ENCODE measurements around the gene PRRG1. TPM values are rescaled to one million over a fixed set of nuclear protein-coding genes. Genes with fewer than 3 reads are reported as not detected.

Gene PRRG1
- polyA plus RNA-seq, 1 of the 3 experiments (the other 2 are of a cell fraction): 3.0 TPM

- no peak for TF ChIP-seq TAF1 (IDR thresholded peaks at IDR 0.05; ENCODE audit: borderline replicate concordance, low read depth, low read length)
- TF ChIP-seq POLR2AphosphoS5 (IDR thresholded peaks at IDR 0.05; ENCODE audit: low read depth, low read length): no peak
- no peak for TF ChIP-seq ELF1 (IDR thresholded peaks at IDR 0.05)
- no peak for TF ChIP-seq NFIC (IDR thresholded peaks at IDR 0.05; ENCODE audit: borderline replicate concordance)
- no peaks in the 10 kb centered on the region for H3K27me3 ChIP-seq (ENCODE audit: insufficient read depth)
- no peak overlapping the region for H3K4me3 ChIP-seq (ENCODE audit: low read depth in 2 of 2, low read length in 1 of 2)
- no peaks in the 10 kb centered on the region for H3K9me3 ChIP-seq
- H3K9me2 ChIP-seq: no peaks in the 10 kb centered on the region
- H3K4me1 ChIP-seq (ENCODE audit: control insufficient read depth in 1 of 2, insufficient read depth in 2 of 2, low read depth in 1 of 2, low read length in 1 of 2): no peaks in the 10 kb centered on the region
- ChIA-PET POLR2A (no interaction called here), CTCF (no interaction called here)
- H3K9ac ChIP-seq: no peak overlapping the region
- DNase-seq: no peak
- no peak overlapping the region for H3K27ac ChIP-seq (ENCODE audit: low read depth in 2 of 2, low read length in 1 of 2)
- no peaks in the 10 kb centered on the region for H3K36me3 ChIP-seq (replicated peaks in 1 of 2; ENCODE audit: control insufficient read depth in 1 of 2, insufficient read depth in 2 of 2, low read length in 1 of 2)
- H3K4me2 ChIP-seq: no peak overlapping the region
- H3F3A ChIP-seq (replicated peaks; ENCODE audit: insufficient read depth): no peaks in the 10 kb centered on the region
- H3K79me2 ChIP-seq (ENCODE audit: insufficient read depth): no peaks in the 10 kb centered on the region
- H4K20me1 ChIP-seq (ENCODE audit: insufficient read depth): no peaks in the 10 kb centered on the region
- H2AFZ ChIP-seq (ENCODE audit: low read depth): no peak overlapping the region
These were observed 34.6 kb upstream of the PRRG1 start for GRCh38 chrX:37314531-37314930.

GRCh38 chrX:37315511-37316248, 33.5 kb upstream of the PRRG1 start:
- H3K27ac ChIP-seq (ENCODE audit: low read depth in 2 of 2, low read length in 1 of 2): no peak overlapping the region
- CTCF ChIA-PET: no interaction called here

GRCh38 chrX:37320541-37321203, 28.5 kb upstream of the PRRG1 start:
- H3K9me2 ChIP-seq: no peaks in the 10 kb centered on the region
- no peak overlapping the region for H3K4me2 ChIP-seq
- CTCF ChIA-PET: interaction anchor here (1.2 kb wide), 1 partner anchor 9 kb away, joined by 3 read pairs; no protein-coding TSS in a partner anchor
- no peak overlapping the region for H3K27ac ChIP-seq (ENCODE audit: low read depth in 2 of 2, low read length in 1 of 2)
- 1% methylated on average over 4 of the region's 5 CpGs for WGBS (ENCODE audit: low lambda C conversion rate)
- no peaks in the 10 kb centered on the region for H4K20me1 ChIP-seq (ENCODE audit: insufficient read depth)
- no peaks in the 10 kb centered on the region for H3F3A ChIP-seq (replicated peaks; ENCODE audit: insufficient read depth)
- TF ChIP-seq GATA2 (CRISPR knock-in tag; IDR thresholded peaks at IDR 0.05) (no peak), FOSL2 (IDR thresholded peaks at IDR 0.05; ENCODE audit: borderline replicate concordance, low read depth) (no peak), EP300 (IDR thresholded peaks at IDR 0.05; ENCODE audit: borderline replicate concordance in 1 of 2, low read depth in 1 of 2, low read length in 1 of 2) (no peak), SIN3A (IDR thresholded peaks at IDR 0.05; ENCODE audit: borderline replicate concordance, low read depth, low read length) (no peak), TCF12 (IDR thresholded peaks at IDR 0.05) (no peak), ELF1 (IDR thresholded peaks at IDR 0.05) (no peak), FOXM1 (IDR thresholded peaks at IDR 0.05; ENCODE audit: low read depth) (no peak), NFIC (IDR thresholded peaks at IDR 0.05; ENCODE audit: borderline replicate concordance) (no peak), EZH2phosphoT487 (IDR thresholded peaks at IDR 0.05; ENCODE audit: borderline replicate concordance, low read depth) (no peak), TAF1 (IDR thresholded peaks at IDR 0.05; ENCODE audit: borderline replicate concordance, low read depth, low read length) (no peak), USF1 (IDR thresholded peaks at IDR 0.05; ENCODE audit: borderline replicate concordance, low read depth) (no peak), NRF1 (IDR thresholded peaks at IDR 0.05; ENCODE audit: low read depth, low read length) (no peak), FOXJ3 (CRISPR knock-in tag; IDR thresholded peaks at IDR 0.05) (no peak), JUND (IDR thresholded peaks at IDR 0.05) (no peak)
- H3K79me2 ChIP-seq (ENCODE audit: insufficient read depth): no peaks in the 10 kb centered on the region
- H2AFZ ChIP-seq (ENCODE audit: low read depth): no peak overlapping the region
- H3K9ac ChIP-seq: no peak overlapping the region
- H3K4me1 ChIP-seq (ENCODE audit: control insufficient read depth in 1 of 2, insufficient read depth in 2 of 2, low read depth in 1 of 2, low read length in 1 of 2): no peaks in the 10 kb centered on the region
- DNase-seq: no peak
- no peaks in the 10 kb centered on the region for H3K27me3 ChIP-seq (ENCODE audit: insufficient read depth)
- H3K4me3 ChIP-seq (ENCODE audit: low read depth in 2 of 2, low read length in 1 of 2): no peak overlapping the region
- POLR2A ChIA-PET: no interaction called here
- no peaks in the 10 kb centered on the region for H3K9me3 ChIP-seq
- H3K36me3 ChIP-seq (replicated peaks in 1 of 2; ENCODE audit: control insufficient read depth in 1 of 2, insufficient read depth in 2 of 2, low read length in 1 of 2): no peaks in the 10 kb centered on the region

More at GRCh38 chrX:37315511-37316248, 33.5 kb upstream of the PRRG1 start:
- Histone ChIP-seq H3K9ac (no peak overlapping the region), H3K4me1 (ENCODE audit: control insufficient read depth in 1 of 2, insufficient read depth in 2 of 2, low read depth in 1 of 2, low read length in 1 of 2) (no peaks in the 10 kb centered on the region), H3K79me2 (ENCODE audit: insufficient read depth) (no peaks in the 10 kb centered on the region), H3K36me3 (replicated peaks in 1 of 2; ENCODE audit: control insufficient read depth in 1 of 2, insufficient read depth in 2 of 2, low read length in 1 of 2) (no peaks in the 10 kb centered on the region), H3K4me3 (ENCODE audit: low read depth in 2 of 2, low read length in 1 of 2) (no peak overlapping the region), H4K20me1 (ENCODE audit: insufficient read depth) (no peaks in the 10 kb centered on the region), H3K27me3 (ENCODE audit: insufficient read depth) (no peaks in the 10 kb centered on the region), H2AFZ (ENCODE audit: low read depth) (no peak overlapping the region), H3F3A (replicated peaks; ENCODE audit: insufficient read depth) (no peaks in the 10 kb centered on the region), H3K4me2 (no peak overlapping the region), H3K9me3 (no peaks in the 10 kb centered on the region), H3K9me2 (no peaks in the 10 kb centered on the region)
- POLR2A ChIA-PET: no interaction called here
- no peak for TF ChIP-seq RCOR1 (IDR thresholded peaks at IDR 0.05; ENCODE audit: low read length)
- 2% methylated on average over 4 of the region's 4 CpGs for WGBS (ENCODE audit: low lambda C conversion rate)
- DNase-seq: no peak
